Activated T-helper 2 cell treated with anti-CD3 and anti-CD28 coated beads, Interferon-gamma antibody, Interleukin-2, Interleukin-4, amounts not matched to agents 10 μg/mL and 5 μg/mL and 100 μg/mL, durations not matched to agents 14 hours and 24 hours and 36 hours (primary cell): ENCODE measurements around the gene CLEC4M. TPM values are rescaled to one million over a fixed set of nuclear protein-coding genes. Genes with fewer than 3 reads are reported as not detected.
"Not testable (repeated sequence)": the region's sequence is repeated elsewhere in the genome, so short reads cannot be mapped to it uniquely, and the experiment has no call there.

Source experiments
- DNase-seq: peaks from one replicate; pipeline ENCODE4 v3.0.0; 2021; ENCODE audit warnings: low spot score
- H3K27ac Mint-ChIP-seq: one replicate; pipeline ENCODE4 v1.8.0; 2021; ENCODE audit warnings: mixed read lengths
- H3K27me3 Mint-ChIP-seq: one replicate; pipeline ENCODE4 v1.8.0; 2021; ENCODE audit warnings: low read depth, mixed read lengths
- H3K36me3 Mint-ChIP-seq: one replicate; pipeline ENCODE4 v1.8.0; 2021; ENCODE audit warnings: low read depth, mixed read lengths
- H3K4me1 Mint-ChIP-seq: one replicate; pipeline ENCODE4 v1.8.0; 2021; ENCODE audit warnings: low read depth, mixed read lengths
- H3K4me3 Mint-ChIP-seq: one replicate; pipeline ENCODE4 v1.8.0; 2021; ENCODE audit warnings: low read depth, mild to moderate bottlenecking, moderate library complexity, mixed read lengths
- H3K9me3 Mint-ChIP-seq: one replicate; pipeline ENCODE4 v1.8.0; 2021; ENCODE audit warnings: mixed read lengths
- intact Hi-C: fragments of 100-400 bp; cut with micrococcal nuclease; formaldehyde crosslinking; loops from one replicate; pipeline ENCODE4 v1.15.1; 2023
- total RNA-seq: library from RNA; stranded (reverse); gene quantifications from 2 replicates; pipeline ENCODE4 v1.2.3, GENCODE V29; 2022

The CLEC4M gene
- total RNA-seq, 1 donor from 2014 or later, result not detected

DNA sequence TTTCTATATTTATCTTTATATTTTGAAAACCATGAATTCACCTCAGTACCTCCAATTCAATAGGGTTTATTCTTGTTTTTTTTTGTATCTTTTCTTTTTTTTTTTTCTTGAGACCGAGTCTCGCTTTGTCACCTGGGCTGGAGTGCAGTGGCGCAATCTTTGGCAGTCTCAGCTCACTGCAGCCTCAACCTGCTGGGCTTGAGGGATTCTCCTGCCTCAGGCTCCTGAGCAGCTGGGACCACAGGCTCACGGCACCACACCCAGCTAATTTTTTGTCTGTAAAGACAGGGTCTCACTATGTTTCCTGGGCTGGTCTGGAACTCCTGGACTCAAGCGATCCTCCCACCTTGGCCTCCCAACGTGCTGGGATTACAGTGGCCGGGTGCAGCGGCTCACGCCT, 43.8 kb downstream of the CLEC4M start:
- Mint-ChIP-seq H3K4me3 (no peak overlapping the region), H3K4me1 (peaks cover 4% of the 10 kb centered on the region), H3K27ac (no peak overlapping the region), H3K9me3 (peaks cover 40% of the 10 kb centered on the region), H3K36me3 (peaks cover 8% of the 10 kb centered on the region), H3K27me3 (peaks cover 48% of the 10 kb centered on the region)
- no peak for DNase-seq
- intact Hi-C loops, result loop anchor here (2.0 kb wide), 1 partner anchor 34 kb away; no protein-coding TSS in a partner anchor

DNA sequence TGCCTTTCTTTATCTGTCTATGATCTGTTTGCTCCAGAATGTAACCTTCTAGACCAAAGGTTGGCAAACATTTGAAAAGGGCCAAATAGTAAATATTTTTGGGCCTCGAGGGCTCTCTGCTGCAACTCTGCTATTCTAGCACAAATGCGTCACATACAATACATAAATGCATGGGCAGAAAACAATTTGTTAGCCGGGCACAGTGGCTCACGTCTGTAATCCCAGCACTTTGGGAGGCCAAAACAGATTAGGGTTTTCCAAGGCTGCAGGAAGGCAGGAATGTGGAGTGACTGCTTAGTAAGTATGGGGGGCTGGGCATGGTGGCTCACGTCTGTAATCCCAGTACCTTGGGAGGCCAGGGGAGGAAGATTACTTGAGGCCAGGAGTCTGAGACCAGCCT, 45.1 kb downstream of the CLEC4M start:
- DNase-seq, result no peak
- no peak overlapping the region for H3K27ac Mint-ChIP-seq
- H3K27me3 Mint-ChIP-seq, result peaks cover 41% of the 10 kb centered on the region
- peaks cover 8% of the 10 kb centered on the region for H3K36me3 Mint-ChIP-seq
- H3K9me3 Mint-ChIP-seq, result peaks cover 37% of the 10 kb centered on the region
- intact Hi-C loops, result no loop called here
- no peak overlapping the region for H3K4me3 Mint-ChIP-seq
- peaks cover 4% of the 10 kb centered on the region for H3K4me1 Mint-ChIP-seq

DNA sequence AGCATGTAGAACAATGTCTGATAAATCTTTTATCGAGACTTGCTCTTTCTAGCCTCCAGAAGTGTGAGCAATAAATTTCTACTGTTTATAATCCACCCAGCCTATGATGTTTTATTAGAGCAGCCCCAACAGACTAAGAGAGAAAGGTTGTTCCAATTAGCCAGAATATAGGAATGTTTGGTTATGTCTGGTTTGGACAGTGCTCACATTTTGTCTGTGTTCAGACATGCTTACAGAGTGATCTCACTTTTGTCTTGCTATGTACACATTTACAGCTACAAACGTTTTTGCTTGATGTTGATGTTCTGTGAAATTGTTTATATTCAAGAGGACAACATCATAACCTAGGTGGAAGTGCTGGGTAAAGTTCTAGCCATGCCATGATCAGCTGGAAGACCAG, 48.9 kb downstream of the CLEC4M start:
- no peak overlapping the region for H3K4me3 Mint-ChIP-seq
- no peak for DNase-seq
- H3K27ac Mint-ChIP-seq, result no peak overlapping the region
- peaks cover 47% of the 10 kb centered on the region for H3K9me3 Mint-ChIP-seq
- H3K4me1 Mint-ChIP-seq, result peaks cover 4% of the 10 kb centered on the region
- peaks cover 8% of the 10 kb centered on the region for H3K36me3 Mint-ChIP-seq
- H3K27me3 Mint-ChIP-seq, result peaks cover 29% of the 10 kb centered on the region
- intact Hi-C loops, result no loop called here

DNA sequence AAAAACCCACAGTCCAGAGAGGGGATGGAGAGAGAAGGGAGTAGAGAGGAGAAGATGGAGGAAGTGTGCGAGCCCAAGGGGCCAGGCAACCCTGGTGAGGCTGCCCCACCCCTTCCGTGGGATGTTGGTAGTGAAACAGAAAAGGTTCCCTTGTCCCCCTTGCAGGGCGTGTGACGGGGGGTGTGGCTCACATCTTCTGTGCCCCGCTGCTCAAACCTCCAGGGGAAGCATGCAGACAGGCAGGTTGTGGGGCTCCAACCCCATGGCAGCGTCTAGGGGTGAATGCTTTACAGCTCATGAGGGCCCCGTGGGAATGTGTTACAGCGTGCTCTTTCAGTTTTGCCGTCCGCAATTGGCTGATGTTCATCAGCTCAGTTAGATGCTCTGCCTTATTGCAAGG, 52.3 kb downstream of the CLEC4M start:
- intact Hi-C loops, result no loop called here
- DNase-seq, result no peak
- Mint-ChIP-seq H3K4me3 (no peak overlapping the region), H3K4me1 (no peaks in the 10 kb centered on the region), H3K27ac (no peak overlapping the region), H3K36me3 (peaks cover 5% of the 10 kb centered on the region), H3K27me3 (peaks cover 37% of the 10 kb centered on the region), H3K9me3 (peaks cover 42% of the 10 kb centered on the region)

DNA sequence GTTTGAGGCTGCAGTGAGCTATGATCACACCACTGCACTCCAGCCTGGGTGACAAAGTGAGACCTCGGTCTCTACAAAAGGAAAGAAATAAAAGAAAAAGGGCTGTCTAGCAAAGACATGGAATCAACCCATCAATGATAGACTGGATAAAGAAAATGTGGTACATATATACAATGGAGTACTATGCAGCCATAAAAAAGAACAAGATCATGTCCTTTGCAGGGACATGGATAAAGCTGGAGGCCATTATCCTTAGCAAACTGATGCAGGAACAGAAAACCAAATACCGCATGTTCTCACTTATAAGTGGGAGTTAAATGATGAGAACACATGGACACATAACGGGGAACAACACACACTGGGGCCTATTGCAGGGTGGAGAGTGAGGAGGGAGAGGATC, 53.0 kb downstream of the CLEC4M start:
- Mint-ChIP-seq H3K27me3 (peaks cover 39% of the 10 kb centered on the region), H3K9me3 (peaks cover 35% of the 10 kb centered on the region)
- intact Hi-C loops, H3K36me3 Mint-ChIP-seq, H3K4me3 Mint-ChIP-seq, DNase-seq, H3K4me1 Mint-ChIP-seq, H3K27ac Mint-ChIP-seq: not testable (repeated sequence)

DNA sequence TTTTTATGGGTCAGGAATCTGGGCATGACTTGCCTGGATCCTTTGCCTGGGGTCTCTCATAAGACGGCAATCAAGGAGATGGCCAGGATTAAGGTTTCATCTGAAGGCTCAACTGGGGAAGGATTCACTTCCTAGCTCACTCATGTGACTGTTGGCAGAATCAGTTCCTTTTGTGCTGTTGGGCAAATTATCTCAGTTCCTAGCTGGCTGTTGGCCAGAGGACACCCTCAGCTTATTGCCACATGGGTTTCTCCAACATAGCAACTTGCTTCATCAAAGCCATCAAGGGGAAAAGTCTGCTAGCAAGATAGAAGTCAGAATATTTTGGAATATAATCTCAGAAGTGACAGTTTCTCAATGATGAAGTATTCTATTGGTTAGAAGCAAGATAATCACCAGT, 54.8 kb downstream of the CLEC4M start:
- H3K4me3 Mint-ChIP-seq, result no peak overlapping the region
- no peaks in the 10 kb centered on the region for H3K36me3 Mint-ChIP-seq
- intact Hi-C loops, result no loop called here
- H3K27ac Mint-ChIP-seq, result no peak overlapping the region
- no peak for DNase-seq
- no peaks in the 10 kb centered on the region for H3K4me1 Mint-ChIP-seq
- H3K9me3 Mint-ChIP-seq, result peaks cover 20% of the 10 kb centered on the region
- peaks cover 34% of the 10 kb centered on the region for H3K27me3 Mint-ChIP-seq

DNA sequence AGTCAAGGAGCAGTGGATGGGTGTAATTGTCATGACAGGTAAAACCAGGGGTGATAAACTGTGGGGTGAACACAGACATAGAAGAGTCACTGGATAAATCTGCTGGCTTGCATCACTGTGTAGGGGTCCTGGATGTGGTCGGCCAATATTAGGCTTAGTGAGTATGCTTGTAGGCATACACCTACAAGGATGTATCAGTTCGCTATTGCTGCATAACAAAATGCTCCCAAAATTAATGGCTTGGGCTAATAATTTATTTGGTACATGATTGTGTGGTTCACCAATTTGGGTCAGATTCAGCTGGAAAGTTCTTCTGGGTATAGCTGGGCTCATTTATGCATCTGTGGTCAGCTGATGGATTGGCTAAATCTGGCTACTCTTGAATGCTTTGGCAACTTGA, 55.8 kb downstream of the CLEC4M start:
- H3K9me3 Mint-ChIP-seq, result peaks cover 20% of the 10 kb centered on the region
- no peak overlapping the region for H3K27ac Mint-ChIP-seq
- H3K4me3 Mint-ChIP-seq, result no peak overlapping the region
- H3K27me3 Mint-ChIP-seq, result peaks cover 38% of the 10 kb centered on the region
- no peaks in the 10 kb centered on the region for H3K4me1 Mint-ChIP-seq
- DNase-seq, result no peak
- no peaks in the 10 kb centered on the region for H3K36me3 Mint-ChIP-seq
- intact Hi-C loops, result no loop called here

Other genes with a start within 250 kb of the CLEC4M start
- gene ZNF358, start 247.1 kb upstream of the CLEC4M start, total RNA-seq, result 5.3 and 7.9 TPM in 2 replicates
- 10.3 and 11.2 TPM in 2 replicates for gene MCOLN1, start 240.6 kb upstream of the CLEC4M start, total RNA-seq
- 145 and 147 TPM in 2 replicates for gene PNPLA6, start 227.5 kb upstream of the CLEC4M start, total RNA-seq
- gene CAMSAP3, start 167.4 kb upstream of the CLEC4M start, total RNA-seq, result 0.23 and 0.55 TPM in 2 replicates
- 43.0 and 44.3 TPM in 2 replicates for gene XAB2, start 133.7 kb upstream of the CLEC4M start, total RNA-seq
- gene PET100, start 133.4 kb upstream of the CLEC4M start, total RNA-seq, result 95.7 and 113 TPM in 2 replicates
- gene PCP2, start 129.5 kb upstream of the CLEC4M start, total RNA-seq, result 1.2 and 1.6 TPM in 2 replicates
- 96.3 and 104 TPM in 2 replicates for gene STXBP2, start 126.1 kb upstream of the CLEC4M start, total RNA-seq
- not detected in 2 replicates for gene RETN, start 94.2 kb upstream of the CLEC4M start, total RNA-seq
- gene MCEMP1, start 86.2 kb upstream of the CLEC4M start, total RNA-seq, result not detected in 2 replicates
- gene TRAPPC5, start 82.4 kb upstream of the CLEC4M start, total RNA-seq, result 88.9 and 92.4 TPM in 2 replicates
- 0.46 and 0.99 TPM in 2 replicates for gene FCER2, start 61.1 kb upstream of the CLEC4M start, total RNA-seq
- not detected in 2 replicates for gene CLEC4G, start 31.1 kb upstream of the CLEC4M start, total RNA-seq
- gene CD209, start 15.7 kb upstream of the CLEC4M start, total RNA-seq, result not detected in 2 replicates
- 3.8 and 4.5 TPM in 2 replicates for gene EVI5L, start 67.0 kb downstream of the CLEC4M start, total RNA-seq
- 0.05 TPM in 1 of 2 replicates, not detected in the other for gene PRR36, start 111.1 kb downstream of the CLEC4M start, total RNA-seq
- gene LRRC8E, start 125.3 kb downstream of the CLEC4M start, total RNA-seq, result not detected in 2 replicates
- gene MAP2K7, start 140.6 kb downstream of the CLEC4M start, total RNA-seq, result 43.0 and 44.6 TPM in 2 replicates
- 6.3 TPM in 2 replicates for gene TGFBR3L, start 151.6 kb downstream of the CLEC4M start, total RNA-seq
- 18.4 and 19.5 TPM in 2 replicates for gene SNAPC2, start 157.1 kb downstream of the CLEC4M start, total RNA-seq
- gene CTXN1, start 162.9 kb downstream of the CLEC4M start, total RNA-seq, result 0.50 and 0.53 TPM in 2 replicates
- 79.2 and 90.2 TPM in 2 replicates for gene TIMM44, start 180.4 kb downstream of the CLEC4M start, total RNA-seq
- gene ELAVL1, start 242.4 kb downstream of the CLEC4M start, total RNA-seq, result 184 TPM in 2 replicates